Measurements from ENCODE around the gene GPR137. TPM values are rescaled to one million over a fixed set of nuclear protein-coding genes. Genes with fewer than 3 reads are reported as not detected.

The GPR137 gene
- total and polyA plus RNA-seq, 10 of the 15 experiments (the other 5 are each of a cell fraction or from before 2014, with no cell fraction given): 0.37 to 29.2 (median 13.8) TPM

DNA sequence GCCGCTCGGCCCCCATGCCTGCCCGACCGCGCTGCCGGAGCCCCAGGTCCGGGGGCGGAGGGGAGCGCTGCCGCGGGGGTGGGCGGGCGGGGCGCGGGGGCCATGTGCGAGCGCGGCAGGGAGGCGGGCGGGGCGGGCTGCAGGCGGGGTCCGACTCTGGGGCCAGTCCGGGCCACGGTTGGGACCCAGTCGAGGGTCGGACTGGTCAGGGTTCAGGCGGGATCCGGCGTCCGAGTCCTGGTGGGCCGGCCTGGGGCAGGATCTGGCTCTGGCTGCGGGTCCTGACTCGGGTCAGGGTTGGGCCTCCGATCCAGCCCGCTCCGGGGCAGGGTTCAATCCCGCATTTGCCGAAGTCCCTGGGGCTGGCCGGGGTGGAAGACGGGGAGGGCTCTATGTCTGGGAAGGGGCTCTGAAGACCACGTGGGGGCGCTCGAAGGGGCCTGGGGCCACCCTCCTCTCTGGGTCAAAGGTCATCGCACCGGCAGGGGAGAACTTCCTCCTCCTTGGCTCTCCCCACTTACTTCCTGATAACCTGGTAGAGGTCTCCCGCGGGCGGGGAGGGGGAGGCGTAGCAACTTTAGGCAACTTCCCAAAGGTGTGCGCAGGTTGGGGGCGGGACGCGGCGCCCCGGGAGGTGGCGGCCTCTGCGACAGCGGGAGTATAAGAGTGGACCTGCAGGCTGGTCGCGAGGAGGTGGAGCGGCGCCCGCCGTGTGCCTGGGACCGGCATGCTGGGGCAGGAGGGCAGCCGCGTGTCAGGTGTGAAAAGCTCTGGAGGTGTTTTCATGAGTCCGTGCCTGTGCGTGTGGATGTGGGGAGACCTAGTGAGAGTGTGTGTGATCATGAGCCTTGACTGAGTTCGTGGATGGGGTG is 20.3 kb downstream of the GPR137 start:
- CTCF ChIA-PET: interaction anchor here (0.5 to 5.8 kb wide), 9 partner anchors 11 to 174 kb away, joined by 3 to 74 read pairs (median 13); partner anchors contain the start of genes BAD, GPR137, PRDX5 and TRMT112
- DNase-seq (ENCODE audit: low read depth, low spot score): no peak
- Histone ChIP-seq H3K27me3 (replicated peaks in 1 of 2; ENCODE audit: control insufficient read depth in 2 of 2, insufficient read depth in 2 of 2, low read length in 1 of 2) (peaks cover 0 to under 1% of the 10 kb centered on the region in 2 experiments; a peak in 2 of 4 replicates), H3K9ac (ENCODE audit: control insufficient read depth, insufficient read depth, low read length) (peak overlapping the region; percentile 80), H3K4me1 (ENCODE audit: control insufficient read depth, insufficient read depth, low read length) (peaks cover 18% of the 10 kb centered on the region), H3K27ac (ENCODE audit: control insufficient read depth, insufficient read depth) (peak overlapping the region; percentile 79), H3K9me3 (replicated peaks; ENCODE audit: control insufficient read depth, insufficient read depth, low read length) (no peaks in the 10 kb centered on the region), H4K20me1 (ENCODE audit: control insufficient read depth, insufficient read depth) (no peaks in the 10 kb centered on the region), H3K4me2 (ENCODE audit: control insufficient read depth, insufficient read depth) (peak overlapping the region; percentile 99), H2AFZ (ENCODE audit: control insufficient read depth, low read depth, low read length) (peak overlapping the region; percentile 58), H3K36me3 (ENCODE audit: control insufficient read depth in 2 of 2, insufficient read depth in 2 of 2, low read length in 1 of 2) (peaks cover 0 to 3% of the 10 kb centered on the region in 2 experiments; a peak in 2 of 4 replicates), H3K79me2 (ENCODE audit: control insufficient read depth, insufficient read depth, low read length) (peaks cover 24% of the 10 kb centered on the region), H3K4me3 (peak overlapping the region; percentile 78)
- peak; percentile 37 for ATAC-seq
- in situ Hi-C loops (cut with MboI): no loop called here
- TSS peak; percentile 73 for BruUV-seq (replicated peaks)
- FAIRE-seq: no peak
- POLR2A ChIA-PET: interaction anchor here (0.6 to 5.8 kb wide), 7 partner anchors 11 to 101 kb away, joined by 3 to 70 read pairs (median 14); partner anchors contain the start of genes BAD, FERMT3, PRDX5 and TRMT112
- SMC1A ChIA-PET (ENCODE audit: uncharacterized antibody, unreplicated experiment): interaction anchor here (2.0 to 5.7 kb wide), 4 partner anchors 12 to 100 kb away, joined by 7 to 98 read pairs (median 12); partner anchors contain the start of genes FERMT3, PRDX5 and TRMT112
- intact Hi-C loops (cut with micrococcal nuclease; ENCODE audit: unreplicated experiment): loop anchor here (1.0 to 2.0 kb wide), 5 partner anchors 11 to 65 kb away; partner anchors contain the start of genes CCDC88B, FKBP2 and TRMT112
- WGBS (ENCODE audit: insufficient coverage, insufficient replicate concordance, low lambda C conversion rate, missing lambda C conversion rate): 2% methylated on average over 41 of the region's 71 CpGs
- RAD21 ChIA-PET (ENCODE audit: unreplicated experiment): interaction anchor here (0.6 to 5.8 kb wide), 7 partner anchors 12 to 99 kb away, joined by 3 to 125 read pairs (median 6); partner anchors contain the start of genes FERMT3, PRDX5 and TRMT112
- TF ChIP-seq NR2C2 (IDR thresholded peaks at IDR 0.05; ENCODE audit: borderline replicate concordance, control insufficient read depth, insufficient read length, low read depth): peak; percentile 67
- TF ChIP-seq NBN (IDR thresholded peaks at IDR 0.05): peak; percentile 47; the same call in 1 of the 2 replicates
- TF ChIP-seq, protein P1, sequence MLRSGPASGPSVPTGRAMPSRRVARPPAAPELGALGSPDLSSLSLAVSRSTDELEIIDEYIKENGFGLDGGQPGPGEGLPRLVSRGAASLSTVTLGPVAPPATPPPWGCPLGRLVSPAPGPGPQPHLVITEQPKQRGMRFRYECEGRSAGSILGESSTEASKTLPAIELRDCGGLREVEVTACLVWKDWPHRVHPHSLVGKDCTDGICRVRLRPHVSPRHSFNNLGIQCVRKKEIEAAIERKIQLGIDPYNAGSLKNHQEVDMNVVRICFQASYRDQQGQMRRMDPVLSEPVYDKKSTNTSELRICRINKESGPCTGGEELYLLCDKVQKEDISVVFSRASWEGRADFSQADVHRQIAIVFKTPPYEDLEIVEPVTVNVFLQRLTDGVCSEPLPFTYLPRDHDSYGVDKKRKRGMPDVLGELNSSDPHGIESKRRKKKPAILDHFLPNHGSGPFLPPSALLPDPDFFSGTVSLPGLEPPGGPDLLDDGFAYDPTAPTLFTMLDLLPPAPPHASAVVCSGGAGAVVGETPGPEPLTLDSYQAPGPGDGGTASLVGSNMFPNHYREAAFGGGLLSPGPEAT (IDR thresholded peaks at IDR 0.05; ENCODE audit: low read depth): 0 out of 2 replicates have a peak, but pooled peaks have one; percentile 25
- peak; percentile 96 for TF ChIP-seq NR2C1 (IDR thresholded peaks at IDR 0.05)
- 0 out of 2 replicates have a peak, but pooled peaks have one; percentile 15 for TF ChIP-seq TCF3 (IDR thresholded peaks at IDR 0.05; ENCODE audit: borderline replicate concordance, insufficient read depth, low read depth, low read length)
- peak; percentile 74; the same call in 1 of the 2 replicates for TF ChIP-seq ASH2L (IDR thresholded peaks at IDR 0.05; ENCODE audit: borderline replicate concordance, low read depth)
- 0 out of 2 replicates have a peak, but pooled peaks have one; percentile 45 for TF ChIP-seq MXI1 (IDR thresholded peaks at IDR 0.05; ENCODE audit: low read depth, low read length)
- peak in 1 of 2 experiments; percentile 61; a peak in 1 of 3 replicates for TF ChIP-seq EGR1 (IDR thresholded peaks at IDR 0.05; ENCODE audit: borderline replicate concordance in 1 of 2, low read depth in 2 of 2, low read length in 2 of 2)
- no peak for TF ChIP-seq RCOR1 (conservative IDR thresholded peaks at IDR 0.05; ENCODE audit: low read depth, low read length)
- TF ChIP-seq HDGF (IDR thresholded peaks at IDR 0.05): peak; percentile 76; the same call in 1 of the 2 replicates
- TF ChIP-seq PAX5 (IDR thresholded peaks at IDR 0.05; ENCODE audit: borderline replicate concordance, low read depth, low read length): 0 out of 2 replicates have a peak, but pooled peaks have one; percentile 17
- peak; percentile 27; the same call in 1 of the 2 replicates for TF ChIP-seq HCFC1 (IDR thresholded peaks at IDR 0.05; ENCODE audit: low read length)
- TF ChIP-seq, protein P2, sequence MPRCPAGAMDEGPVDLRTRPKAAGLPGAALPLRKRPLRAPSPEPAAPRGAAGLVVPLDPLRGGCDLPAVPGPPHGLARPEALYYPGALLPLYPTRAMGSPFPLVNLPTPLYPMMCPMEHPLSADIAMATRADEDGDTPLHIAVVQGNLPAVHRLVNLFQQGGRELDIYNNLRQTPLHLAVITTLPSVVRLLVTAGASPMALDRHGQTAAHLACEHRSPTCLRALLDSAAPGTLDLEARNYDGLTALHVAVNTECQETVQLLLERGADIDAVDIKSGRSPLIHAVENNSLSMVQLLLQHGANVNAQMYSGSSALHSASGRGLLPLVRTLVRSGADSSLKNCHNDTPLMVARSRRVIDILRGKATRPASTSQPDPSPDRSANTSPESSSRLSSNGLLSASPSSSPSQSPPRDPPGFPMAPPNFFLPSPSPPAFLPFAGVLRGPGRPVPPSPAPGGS (IDR thresholded peaks at IDR 0.05; ENCODE audit: borderline replicate concordance, insufficient read depth, low read depth, low read length, poor library complexity, severe bottlenecking): no peak
- peak; percentile 73 for TF ChIP-seq MTA2 (IDR thresholded peaks at IDR 0.05; ENCODE audit: low read depth)
- TF ChIP-seq TAF1 (IDR thresholded peaks at IDR 0.05; ENCODE audit: borderline replicate concordance, low read depth, low read length): 0 out of 2 replicates have a peak, but pooled peaks have one; percentile 13
- TF ChIP-seq IKZF1 (conservative IDR thresholded peaks at IDR 0.05): peak; percentile 16; the same call in 1 of the 2 replicates
- peak; percentile 82 for TF ChIP-seq POLR2A (IDR thresholded peaks at IDR 0.05; ENCODE audit: low read depth, low read length)
- TF ChIP-seq, protein P3, sequence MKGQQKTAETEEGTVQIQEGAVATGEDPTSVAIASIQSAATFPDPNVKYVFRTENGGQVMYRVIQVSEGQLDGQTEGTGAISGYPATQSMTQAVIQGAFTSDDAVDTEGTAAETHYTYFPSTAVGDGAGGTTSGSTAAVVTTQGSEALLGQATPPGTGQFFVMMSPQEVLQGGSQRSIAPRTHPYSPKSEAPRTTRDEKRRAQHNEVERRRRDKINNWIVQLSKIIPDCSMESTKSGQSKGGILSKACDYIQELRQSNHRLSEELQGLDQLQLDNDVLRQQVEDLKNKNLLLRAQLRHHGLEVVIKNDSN (IDR thresholded peaks at IDR 0.05; ENCODE audit: borderline replicate concordance, extremely low read length, insufficient read depth, low read depth, low read length): peak; percentile 20
